Neural progenitor cell (in vitro differentiated cells): ENCODE measurements around the gene KCNT1. TPM values are rescaled to one million over a fixed set of nuclear protein-coding genes. Genes with fewer than 3 reads are reported as not detected.

Experiments used
- DNase-seq: peaks from one replicate; pipeline ENCODE4 v3.0.0-alpha.2; 2016; ENCODE audit warnings: low spot score
- H2AFZ ChIP-seq: fragments of 200-600 bp; sonication (generic); replicated peaks from 2 replicates; pipeline ENCODE4 v1.6.1; 2016; ENCODE audit warnings: antibody characterized with exemption
- H3F3A ChIP-seq: fragments of 200-600 bp; sonication (generic); 2 replicates; pipeline ENCODE4 v1.6.1; 2016; ENCODE audit warnings: antibody characterized with exemption, low read depth
- H3K27ac ChIP-seq: fragments of 200-600 bp; sonication (generic); 2 replicates; pipeline ENCODE4 v1.5.1; 2016; ENCODE audit warnings: mild to moderate bottlenecking
- H3K27me3 ChIP-seq: fragments of 200-600 bp; sonication (generic); 2 replicates; pipeline ENCODE4 v1.6.1; 2016; ENCODE audit warnings: mild to moderate bottlenecking, moderate library complexity
- H3K36me3 ChIP-seq: fragments of 200-600 bp; sonication (generic); 2 replicates; pipeline ENCODE4 v1.5.1; 2016
- H3K4me1 ChIP-seq: fragments of 200-600 bp; sonication (generic); 2 replicates; pipeline ENCODE4 v1.6.1; 2016; ENCODE audit warnings: mixed run types
- H3K4me2 ChIP-seq: fragments of 200-600 bp; sonication (generic); 2 replicates; pipeline ENCODE4 v1.6.1; 2016
- H3K4me3 ChIP-seq: fragments of 200-600 bp; sonication (generic); 2 replicates; pipeline ENCODE4 v1.5.1; 2016
- H3K79me2 ChIP-seq: fragments of 200-600 bp; sonication (generic); 2 replicates; pipeline ENCODE4 v1.6.1; 2016; ENCODE audit warnings: low read depth
- H3K9ac ChIP-seq: fragments of 200-600 bp; sonication (generic); 2 replicates; pipeline ENCODE4 v1.6.1; 2016
- H3K9me3 ChIP-seq: fragments of 200-600 bp; sonication (generic); 2 replicates; pipeline ENCODE4 v1.5.1; 2016; ENCODE audit warnings: low read depth
- H4K20me1 ChIP-seq: fragments of 200-600 bp; sonication (generic); 2 replicates; pipeline ENCODE4 v1.6.1; 2016; ENCODE audit warnings: low read depth
- H3K27ac Mint-ChIP-seq: 3 replicates; pipeline ENCODE4 v1.8.0; 2021; ENCODE audit warnings: mixed read lengths
- H3K27me3 Mint-ChIP-seq: 2 replicates; pipeline ENCODE4 v1.8.0; 2022; ENCODE audit warnings: low read depth, mild to moderate bottlenecking, inconsistent platforms, moderate library complexity, mixed read lengths; ENCODE audit not compliant: insufficient read depth
- H3K36me3 Mint-ChIP-seq: 3 replicates; pipeline ENCODE4 v1.8.0; 2021; ENCODE audit warnings: mixed read lengths
- H3K4me1 Mint-ChIP-seq: 3 replicates; pipeline ENCODE4 v1.8.0; 2021; ENCODE audit warnings: mixed read lengths
- H3K4me3 Mint-ChIP-seq: 3 replicates; pipeline ENCODE4 v1.8.0; 2021; ENCODE audit warnings: mild to moderate bottlenecking, moderate library complexity, mixed read lengths
- H3K9me3 Mint-ChIP-seq: 3 replicates; pipeline ENCODE4 v1.8.0; 2020; ENCODE audit warnings: mixed read lengths
- CTCF ChIP-seq: fragments of 200-600 bp; sonication (generic); IDR thresholded peaks from 2 replicates; pipeline ENCODE4 v1.5.1; 2017; ENCODE audit warnings: antibody characterized with exemption, mild to moderate bottlenecking
- EZH2 ChIP-seq: fragments of 200-600 bp; sonication (generic); IDR thresholded peaks from 2 replicates; pipeline ENCODE4 v1.6.1; 2017; ENCODE audit warnings: antibody characterized with exemption, mild to moderate bottlenecking, moderate library complexity
- EZH2phosphoT487 ChIP-seq: fragments of 200-600 bp; sonication (generic); IDR thresholded peaks from 2 replicates; pipeline ENCODE4 v1.6.1; 2017; ENCODE audit warnings: antibody characterized with exemption
- total RNA-seq: library from RNA; depleted of rRNA; stranded (reverse); fragments of >200 nt; gene quantifications from 2 replicates; pipeline ENCODE4 v1.2.3, GENCODE V29; 2015; ENCODE audit warnings: low replicate concordance

KCNT1 gene
- total RNA-seq, 1 donor from 2014 or later = not detected

DNA sequence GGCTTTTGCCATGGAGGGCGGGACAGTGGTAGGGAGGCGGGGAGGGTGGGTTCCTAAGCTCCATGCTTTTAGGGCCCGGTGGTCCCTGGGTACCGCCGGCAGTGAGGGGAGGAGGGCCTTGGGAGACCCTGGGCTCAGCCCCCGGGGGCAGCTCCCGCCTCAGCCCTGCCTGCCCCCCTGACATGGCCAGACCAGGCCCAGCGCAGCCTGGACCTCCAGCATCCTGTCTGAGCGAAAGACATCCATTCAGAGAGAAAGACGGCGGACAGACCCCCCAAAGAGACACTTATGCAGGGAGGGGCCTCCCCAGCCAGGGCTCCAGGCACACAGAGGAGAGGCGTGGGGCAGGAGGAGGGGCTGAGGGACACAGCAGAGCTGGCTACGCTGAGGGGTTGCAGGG is 45.3 kb downstream of the KCNT1 start:
- no peak overlapping the region for H3K9ac ChIP-seq
- no peak overlapping the region for H3K4me3 ChIP-seq
- H3K9me3 ChIP-seq = no peaks in the 10 kb centered on the region
- H3K36me3 ChIP-seq = no peaks in the 10 kb centered on the region
- H2AFZ ChIP-seq = no peak overlapping the region
- no peaks in the 10 kb centered on the region for H3K27me3 ChIP-seq
- no peaks in the 10 kb centered on the region for H3F3A ChIP-seq
- peaks cover 9% of the 10 kb centered on the region for H3K27me3 Mint-ChIP-seq
- no peak overlapping the region for H3K27ac Mint-ChIP-seq
- no peaks in the 10 kb centered on the region for H3K4me1 Mint-ChIP-seq
- no peak overlapping the region for H3K4me3 Mint-ChIP-seq
- H3K4me2 ChIP-seq = no peak overlapping the region
- H3K27ac ChIP-seq = no peak overlapping the region
- H3K9me3 Mint-ChIP-seq = no peaks in the 10 kb centered on the region
- no peaks in the 10 kb centered on the region for H4K20me1 ChIP-seq
- DNase-seq = no peak
- H3K4me1 ChIP-seq = no peaks in the 10 kb centered on the region
- TF ChIP-seq EZH2 = no peak
- TF ChIP-seq CTCF = no peak
- no peak for TF ChIP-seq EZH2phosphoT487
- no peaks in the 10 kb centered on the region for H3K36me3 Mint-ChIP-seq
- no peaks in the 10 kb centered on the region for H3K79me2 ChIP-seq

DNA sequence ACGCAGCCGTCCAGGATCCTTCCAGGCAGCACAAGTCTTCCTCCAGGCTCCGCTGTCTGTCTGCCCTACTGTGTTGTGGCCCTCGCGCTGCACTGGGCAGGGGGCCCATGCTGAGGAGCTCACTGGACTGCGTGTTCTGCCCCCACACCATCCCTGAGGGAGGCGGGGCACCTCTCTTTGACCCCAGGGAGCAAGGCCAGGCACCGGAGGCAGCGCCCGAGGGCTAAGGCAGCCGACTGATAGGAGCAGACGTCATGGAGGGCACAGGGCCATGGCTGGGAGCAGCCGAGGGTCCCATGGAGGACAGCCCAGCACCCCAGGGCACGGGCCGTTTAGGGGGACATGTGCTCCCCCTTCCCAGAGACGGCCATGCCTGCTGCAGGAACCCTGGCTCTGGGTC is 46.7 kb downstream of the KCNT1 start:
- Histone ChIP-seq H3F3A (no peaks in the 10 kb centered on the region), H4K20me1 (no peaks in the 10 kb centered on the region), H3K4me3 (no peak overlapping the region), H3K27me3 (no peaks in the 10 kb centered on the region), H3K79me2 (no peaks in the 10 kb centered on the region), H3K27ac (no peak overlapping the region), H3K9ac (no peak overlapping the region), H3K4me2 (no peak overlapping the region), H3K9me3 (no peaks in the 10 kb centered on the region), H3K36me3 (no peaks in the 10 kb centered on the region), H3K4me1 (no peaks in the 10 kb centered on the region), H2AFZ (no peak overlapping the region)
- no peak for TF ChIP-seq CTCF
- TF ChIP-seq EZH2 = no peak
- no peak for TF ChIP-seq EZH2phosphoT487
- Mint-ChIP-seq H3K9me3 (peaks cover 3% of the 10 kb centered on the region), H3K4me3 (no peak overlapping the region), H3K4me1 (no peaks in the 10 kb centered on the region), H3K27me3 (peaks cover 8% of the 10 kb centered on the region), H3K36me3 (no peaks in the 10 kb centered on the region), H3K27ac (no peak overlapping the region)
- no peak for DNase-seq

- Histone ChIP-seq H3K4me2 (no peak overlapping the region), H4K20me1 (no peaks in the 10 kb centered on the region), H3K36me3 (no peaks in the 10 kb centered on the region), H3K27ac (no peak overlapping the region), H3K27me3 (no peaks in the 10 kb centered on the region), H3F3A (no peaks in the 10 kb centered on the region), H3K4me3 (no peak overlapping the region), H3K4me1 (no peaks in the 10 kb centered on the region), H2AFZ (no peak overlapping the region), H3K9ac (no peak overlapping the region), H3K9me3 (no peaks in the 10 kb centered on the region), H3K79me2 (no peaks in the 10 kb centered on the region)
- peaks cover 3% of the 10 kb centered on the region for H3K9me3 Mint-ChIP-seq
- no peak for DNase-seq
- TF ChIP-seq CTCF = no peak
- no peak for TF ChIP-seq EZH2phosphoT487
- no peak for TF ChIP-seq EZH2
- no peak overlapping the region for H3K4me3 Mint-ChIP-seq
- H3K36me3 Mint-ChIP-seq = no peaks in the 10 kb centered on the region
- H3K27ac Mint-ChIP-seq = no peak overlapping the region
- peaks cover 8% of the 10 kb centered on the region for H3K27me3 Mint-ChIP-seq
- no peaks in the 10 kb centered on the region for H3K4me1 Mint-ChIP-seq
Measured at GRCh38 chr9:135749171-135750045, 47.4 kb downstream of the KCNT1 start.
